ENCODE measurements around the gene ARHGDIG.

- TF ChIP-seq POLR2A (IDR thresholded peaks at IDR 0.05) = no peak
- TF ChIP-seq CTCF (IDR thresholded peaks at IDR 0.05) = no peak
Measured at GRCh38 chr16:278863-279366, 1.5 kb upstream of the ARHGDIG start.

All from uterus (tissue), 2 donors.